ENCODE data around the gene RFX1. TPM values are rescaled to one million over a fixed set of nuclear protein-coding genes. Genes with fewer than 3 reads are reported as not detected.

The RFX1 gene
- total and polyA plus RNA-seq, 2 donors (not counting 1 experiment from before 2014, with no cell fraction given): 9.2 to 33.3 TPM

GRCh38 chr19:13965926-13966683, 40.0 kb downstream of the RFX1 start:
- TF ChIP-seq EZH2 (IDR thresholded peaks at IDR 0.05; ENCODE audit: borderline replicate concordance, insufficient read depth, low read depth, low read length, poor library complexity, severe bottlenecking): no peak
- TF ChIP-seq CTCF (IDR thresholded peaks at IDR 0.05): no peak
- H3K4me2 ChIP-seq (replicated peaks; ENCODE audit: low read depth, low read length, poor library complexity, severe bottlenecking): no peak overlapping the region
- H3K79me2 ChIP-seq (ENCODE audit: control insufficient read depth, insufficient read depth, low read length): no peaks in the 10 kb centered on the region
- H3K4me1 ChIP-seq (ENCODE audit: control insufficient read depth in 2 of 2, insufficient read depth in 2 of 2, low read length in 2 of 2): no peaks in the 10 kb centered on the region
- H2AFZ ChIP-seq (ENCODE audit: insufficient read depth, low read depth, low read length, poor library complexity, severe bottlenecking): no peak overlapping the region
- ChIA-PET POLR2A (interaction anchor here (0.5 to 0.6 kb wide), 2 partner anchors 48 to 68 kb away, joined by 3 to 5 read pairs; no protein-coding TSS in a partner anchor), CTCF (no interaction called here)
- H3K9me3 ChIP-seq (ENCODE audit: control extremely low read depth in 1 of 3, control insufficient read depth in 2 of 3, insufficient read depth in 1 of 3, low read length in 2 of 3): peaks cover 0 to 3% (median 0%) of the 10 kb centered on the region in 3 donors
- intact Hi-C loops (cut with micrococcal nuclease): no loop called here
- no peaks in the 10 kb centered on the region for H3K27me3 Mint-ChIP-seq
- no peaks in the 10 kb centered on the region for H3K27me3 ChIP-seq (replicated peaks in 1 of 4; ENCODE audit: control extremely low read depth in 1 of 4, control insufficient read depth in 3 of 4, insufficient read depth in 4 of 4, low read length in 3 of 4)
- 99% methylated on average over 19 of the region's 20 CpGs for WGBS (ENCODE audit: insufficient coverage)
- no peak overlapping the region for H3K27ac Mint-ChIP-seq
- no peaks in the 10 kb centered on the region for H4K20me1 ChIP-seq (ENCODE audit: control insufficient read depth, insufficient read depth, low read length, poor library complexity, severe bottlenecking)
- H3K36me3 ChIP-seq (replicated peaks in 1 of 2; ENCODE audit: control extremely low read depth in 1 of 2, control insufficient read depth in 1 of 2, extremely low read depth in 1 of 2, insufficient read depth in 2 of 2, low read length in 1 of 2): peaks cover 0 to 53% of the 10 kb centered on the region in 2 experiments
- no peak overlapping the region for H3K4me3 ChIP-seq (ENCODE audit: control extremely low read depth in 1 of 5, extremely low read depth in 1 of 5, insufficient read depth in 1 of 5, low read depth in 2 of 5, low read length in 4 of 5)
- H3K9ac ChIP-seq (ENCODE audit: low read length): no peak overlapping the region
- H3K27ac ChIP-seq (ENCODE audit: low read length in 2 of 2): no peak overlapping the region
- no peak overlapping the region for H3K4me3 Mint-ChIP-seq
- DNase-seq (peak; percentile 19), ATAC-seq (ENCODE audit: low read depth) (no peak)
- H3K9me3 Mint-ChIP-seq (ENCODE audit: insufficient read depth): no peaks in the 10 kb centered on the region
- H3K4me1 Mint-ChIP-seq: no peaks in the 10 kb centered on the region

GRCh38 chr19:13965377-13965896, 40.7 kb downstream of the RFX1 start:
- Mint-ChIP-seq H3K9me3 (ENCODE audit: insufficient read depth) (no peaks in the 10 kb centered on the region), H3K27ac (no peak overlapping the region), H3K4me1 (no peaks in the 10 kb centered on the region), H3K27me3 (no peaks in the 10 kb centered on the region), H3K4me3 (no peak overlapping the region)
- ATAC-seq (ENCODE audit: low read depth) (no peak), DNase-seq (peak; percentile 5)
- H3K9me3 ChIP-seq (ENCODE audit: control extremely low read depth in 1 of 3, control insufficient read depth in 2 of 3, insufficient read depth in 1 of 3, low read length in 2 of 3): peaks cover 0 to 3% (median 0%) of the 10 kb centered on the region in 3 donors
- no peaks in the 10 kb centered on the region for H3K4me1 ChIP-seq (ENCODE audit: control insufficient read depth in 2 of 2, insufficient read depth in 2 of 2, low read length in 2 of 2)
- H3K4me2 ChIP-seq (replicated peaks; ENCODE audit: low read depth, low read length, poor library complexity, severe bottlenecking): no peak overlapping the region
- CTCF ChIA-PET: no interaction called here
- H3K9ac ChIP-seq (ENCODE audit: low read length): no peak overlapping the region
- H3K27ac ChIP-seq (ENCODE audit: low read length in 2 of 2): no peak overlapping the region
- no peaks in the 10 kb centered on the region for H4K20me1 ChIP-seq (ENCODE audit: control insufficient read depth, insufficient read depth, low read length, poor library complexity, severe bottlenecking)
- no peak overlapping the region for H3K4me3 ChIP-seq (ENCODE audit: control extremely low read depth in 1 of 5, extremely low read depth in 1 of 5, insufficient read depth in 1 of 5, low read depth in 2 of 5, low read length in 4 of 5)
- H3K27me3 ChIP-seq (replicated peaks in 1 of 4; ENCODE audit: control extremely low read depth in 1 of 4, control insufficient read depth in 3 of 4, insufficient read depth in 4 of 4, low read length in 3 of 4): no peaks in the 10 kb centered on the region
- POLR2A ChIA-PET: no interaction called here
- peaks cover 0 to 59% of the 10 kb centered on the region in 2 experiments for H3K36me3 ChIP-seq (replicated peaks in 1 of 2; ENCODE audit: control extremely low read depth in 1 of 2, control insufficient read depth in 1 of 2, extremely low read depth in 1 of 2, insufficient read depth in 2 of 2, low read length in 1 of 2)
- intact Hi-C loops (cut with micrococcal nuclease): no loop called here
- 97% methylated on average over 19 of the region's 24 CpGs for WGBS (ENCODE audit: insufficient coverage)
- TF ChIP-seq CTCF (IDR thresholded peaks at IDR 0.05) (no peak), EZH2 (IDR thresholded peaks at IDR 0.05; ENCODE audit: borderline replicate concordance, insufficient read depth, low read depth, low read length, poor library complexity, severe bottlenecking) (no peak)
- H3K79me2 ChIP-seq (ENCODE audit: control insufficient read depth, insufficient read depth, low read length): no peaks in the 10 kb centered on the region
- H2AFZ ChIP-seq (ENCODE audit: insufficient read depth, low read depth, low read length, poor library complexity, severe bottlenecking): no peak overlapping the region

Data from B cell (primary cell).